GM21723 (cell line): ENCODE data around the gene HPS4.

Experiments
- ATAC-seq: cut with Tn5 transposase; IDR thresholded peaks from one replicate; pipeline ENCODE4 v1.9.1; 2021; ENCODE audit warnings: mild to moderate bottlenecking, moderate library complexity; ENCODE audit not compliant: unreplicated experiment

HPS4 gene

GRCh38 chr22:26499188-26499703, 15.7 kb upstream of the HPS4 start:
- ATAC-seq: no peak

- ATAC-seq: no peak
These were observed 12.9 kb upstream of the HPS4 start for GRCh38 chr22:26496456-26496855.

- no peak for ATAC-seq
These were observed 10.9 kb upstream of the HPS4 start for GRCh38 chr22:26494506-26494905.

- no peak for ATAC-seq
These were observed 8.6 kb upstream of the HPS4 start for GRCh38 chr22:26492220-26492619.

GRCh38 chr22:26489447-26490036, 6.0 kb upstream of the HPS4 start:
- no peak for ATAC-seq

- ATAC-seq: no peak
These were observed 4.4 kb upstream of the HPS4 start for GRCh38 chr22:26487996-26488395.

GRCh38 chr22:26486394-26486793, 2.8 kb upstream of the HPS4 start:
- no peak for ATAC-seq

GRCh38 chr22:26485806-26486390, 2.3 kb upstream of the HPS4 start:
- no peak for ATAC-seq

- ATAC-seq: no peak
These were observed 1.4 kb upstream of the HPS4 start for GRCh38 chr22:26485013-26485412.

GRCh38 chr22:26484360-26484706, 750 bp upstream of the HPS4 start:
- ATAC-seq: no peak

- ATAC-seq: no peak
These were observed 542 bp downstream of the HPS4 start for GRCh38 chr22:26483043-26483438.

- ATAC-seq: no peak
These were observed 1.4 kb downstream of the HPS4 start for GRCh38 chr22:26482161-26482560.

- ATAC-seq: no peak
These were observed 1.9 kb downstream of the HPS4 start for GRCh38 chr22:26481694-26482093.

GRCh38 chr22:26481112-26481693, 2.4 kb downstream of the HPS4 start:
- no peak for ATAC-seq

- ATAC-seq: no peak
These were observed 3.0 kb downstream of the HPS4 start for GRCh38 chr22:26480611-26480932.

- no peak for ATAC-seq
These were observed 3.6 kb downstream of the HPS4 start for GRCh38 chr22:26479792-26480610.

GRCh38 chr22:26479043-26479791, 4.4 kb downstream of the HPS4 start:
- no peak for ATAC-seq

GRCh38 chr22:26477341-26477731, 6.2 kb downstream of the HPS4 start:
- ATAC-seq: no peak

GRCh38 chr22:26476705-26477340, 6.8 kb downstream of the HPS4 start:
- ATAC-seq: no peak

GRCh38 chr22:26474682-26475081, 8.9 kb downstream of the HPS4 start:
- no peak for ATAC-seq

GRCh38 chr22:26471522-26471921, 12.1 kb downstream of the HPS4 start:
- no peak for ATAC-seq
